Cardiac fibroblast (primary cell): ENCODE results near the gene SEC31B.
A peak's percentile ranks its signal among the peaks of the same experiment; 100 is the strongest.

Source experiments
- DNase-seq, 2 donors: peaks; one replicate each; pipeline versions ENCODE4 v3.0.0 to v3.0.0-alpha.2; 2010; ENCODE audit warnings: low read depth in 2 of 2
- H3K4me3 ChIP-seq, 2 donors: replicated peaks in 1 of 2; 1 replicate in 1 of 2; 2 replicates in 1 of 2; pipeline ENCODE4 v1.5.1; 2011; ENCODE audit warnings: low read depth in 2 of 2, low read length in 2 of 2, mild to moderate bottlenecking in 2 of 2, moderate library complexity in 1 of 2
- TF ChIP-seq, protein P1 (sequence below): IDR thresholded peaks from one replicate; pipeline ENCODE4 v1.5.1; 2011; ENCODE audit warnings: low read depth, mild to moderate bottlenecking, low read length, inconsistent platforms

The SEC31B gene

DNA sequence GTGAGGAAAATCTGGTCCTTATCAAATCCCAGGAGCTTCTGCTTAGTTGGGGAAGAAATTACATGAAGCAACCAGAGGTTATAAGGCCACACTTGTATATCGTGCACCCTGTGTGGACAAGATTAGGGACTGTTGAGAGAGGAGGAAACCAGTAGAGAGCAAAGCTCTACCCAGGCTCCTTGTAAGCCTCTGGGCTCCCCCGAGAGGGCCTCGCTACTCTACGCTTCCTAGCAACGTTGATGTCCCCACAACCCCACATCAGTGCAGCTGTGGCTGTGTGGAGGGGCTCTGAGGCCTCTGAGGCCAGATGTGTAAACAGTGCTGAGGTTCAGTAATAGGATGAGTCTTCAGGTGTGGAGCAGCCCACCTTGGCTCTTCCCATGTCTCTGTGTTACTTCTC lies 32.1 kb upstream of the SEC31B start:
- TF ChIP-seq, protein P1, sequence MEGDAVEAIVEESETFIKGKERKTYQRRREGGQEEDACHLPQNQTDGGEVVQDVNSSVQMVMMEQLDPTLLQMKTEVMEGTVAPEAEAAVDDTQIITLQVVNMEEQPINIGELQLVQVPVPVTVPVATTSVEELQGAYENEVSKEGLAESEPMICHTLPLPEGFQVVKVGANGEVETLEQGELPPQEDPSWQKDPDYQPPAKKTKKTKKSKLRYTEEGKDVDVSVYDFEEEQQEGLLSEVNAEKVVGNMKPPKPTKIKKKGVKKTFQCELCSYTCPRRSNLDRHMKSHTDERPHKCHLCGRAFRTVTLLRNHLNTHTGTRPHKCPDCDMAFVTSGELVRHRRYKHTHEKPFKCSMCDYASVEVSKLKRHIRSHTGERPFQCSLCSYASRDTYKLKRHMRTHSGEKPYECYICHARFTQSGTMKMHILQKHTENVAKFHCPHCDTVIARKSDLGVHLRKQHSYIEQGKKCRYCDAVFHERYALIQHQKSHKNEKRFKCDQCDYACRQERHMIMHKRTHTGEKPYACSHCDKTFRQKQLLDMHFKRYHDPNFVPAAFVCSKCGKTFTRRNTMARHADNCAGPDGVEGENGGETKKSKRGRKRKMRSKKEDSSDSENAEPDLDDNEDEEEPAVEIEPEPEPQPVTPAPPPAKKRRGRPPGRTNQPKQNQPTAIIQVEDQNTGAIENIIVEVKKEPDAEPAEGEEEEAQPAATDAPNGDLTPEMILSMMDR = no peak
- H3K4me3 ChIP-seq = no peak overlapping the region

DNA sequence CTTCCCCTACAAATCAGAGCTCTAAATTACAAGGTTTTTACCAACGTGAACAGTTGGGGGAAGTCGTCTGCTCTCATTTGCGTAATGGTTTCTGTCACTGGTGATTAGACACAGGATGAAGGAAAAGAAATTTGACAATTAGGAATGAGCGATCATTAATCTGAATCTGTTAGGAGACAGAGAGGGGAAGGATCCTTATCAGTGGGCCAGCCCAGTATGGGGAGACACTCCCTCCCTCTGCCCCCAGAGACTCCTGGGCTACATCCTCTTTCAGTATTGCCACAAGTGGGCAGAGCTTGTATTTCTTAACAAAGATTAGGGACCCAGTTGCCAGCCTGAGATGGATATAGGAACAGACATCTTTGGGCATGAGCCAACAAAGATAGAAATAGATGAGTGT lies 31.5 kb upstream of the SEC31B start:
- no peak overlapping the region for H3K4me3 ChIP-seq
- TF ChIP-seq, protein P1 = no peak
- DNase-seq = no peak

More for the DNA sequence above, 32.1 kb upstream of the SEC31B start:
- no peak for DNase-seq

DNA sequence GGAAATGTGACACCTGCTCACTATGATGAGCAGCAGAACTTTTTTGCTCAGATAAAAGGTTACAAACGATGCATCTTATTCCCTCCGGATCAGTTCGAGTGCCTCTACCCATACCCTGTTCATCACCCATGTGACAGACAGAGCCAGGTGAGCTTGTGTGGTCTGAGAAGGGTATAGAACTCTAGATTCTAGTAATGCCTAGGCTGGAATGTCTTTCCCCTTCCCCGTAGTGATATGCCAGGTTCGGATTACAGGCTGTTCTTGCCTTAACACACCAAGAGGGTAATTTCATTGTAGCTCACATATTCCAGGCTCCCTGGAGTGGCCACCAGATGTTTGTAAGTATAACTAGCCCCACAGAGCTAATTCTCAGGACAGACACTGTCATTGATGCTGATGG lies 25.3 kb upstream of the SEC31B start:
- no peak overlapping the region for H3K4me3 ChIP-seq
- TF ChIP-seq, protein P1 = no peak
- no peak for DNase-seq

DNA sequence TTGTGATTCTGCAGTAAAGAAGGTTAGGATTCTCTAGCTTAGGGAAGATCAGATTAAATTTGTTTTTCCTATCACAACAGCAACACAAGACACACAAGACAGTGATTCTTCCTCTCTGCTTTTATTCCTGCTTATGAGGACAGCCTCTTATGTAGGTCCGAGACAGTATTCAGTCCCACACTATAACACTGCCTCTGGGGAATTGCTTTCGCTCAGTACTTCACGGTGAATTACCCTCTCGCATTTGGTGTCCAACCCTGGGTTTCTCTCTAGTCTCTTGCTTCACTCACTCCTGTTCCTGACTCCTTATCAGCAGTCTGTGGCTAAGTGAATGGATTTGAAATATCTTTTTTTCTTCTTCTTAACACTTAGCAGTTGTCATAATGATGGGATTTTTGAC lies 17.8 kb upstream of the SEC31B start:
- no peak overlapping the region for H3K4me3 ChIP-seq
- TF ChIP-seq, protein P1 = no peak
- DNase-seq = no peak

DNA sequence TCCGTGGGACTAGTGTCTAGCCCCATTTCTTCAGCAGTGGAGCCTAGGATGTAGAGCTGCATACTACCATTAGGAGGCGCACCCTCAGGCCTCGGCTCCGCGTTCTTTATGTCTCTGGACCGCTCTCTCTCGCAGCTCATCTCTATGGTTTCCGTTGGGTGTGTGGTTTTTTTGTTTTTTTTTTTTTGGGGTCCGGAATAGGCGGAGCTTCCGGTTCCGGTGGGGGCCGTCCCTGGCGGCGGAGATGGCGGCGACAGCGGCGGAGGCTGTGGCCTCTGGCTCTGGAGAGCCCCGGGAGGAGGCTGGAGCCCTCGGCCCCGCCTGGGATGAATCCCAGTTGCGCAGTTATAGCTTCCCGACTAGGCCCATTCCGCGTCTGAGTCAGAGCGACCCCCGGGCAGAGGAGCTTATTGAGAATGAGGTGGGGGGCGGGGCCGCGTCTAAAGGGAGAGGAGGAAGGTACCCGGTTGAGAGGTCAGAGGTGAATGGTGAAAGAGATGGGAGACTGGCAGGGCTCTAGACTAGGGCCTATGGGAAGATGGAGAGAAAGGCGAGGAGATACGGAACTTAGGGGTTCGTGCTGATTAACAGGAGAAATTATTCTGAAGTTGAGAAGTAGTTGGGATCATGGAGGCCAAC lies 16.2 kb upstream of the SEC31B start, which contains the start of gene HIF1AN:
HIF1AN (plus strand) TSS at position 229 of the 639 bp plus-strand sequence; CDS start at position 245, 16 bp downstream.
- TF ChIP-seq, protein P1 = peak; percentile 96
- H3K4me3 ChIP-seq = peak within 1 kb of the TSS; percentile 70 to 72
- peak; percentile 97 for DNase-seq

DNA sequence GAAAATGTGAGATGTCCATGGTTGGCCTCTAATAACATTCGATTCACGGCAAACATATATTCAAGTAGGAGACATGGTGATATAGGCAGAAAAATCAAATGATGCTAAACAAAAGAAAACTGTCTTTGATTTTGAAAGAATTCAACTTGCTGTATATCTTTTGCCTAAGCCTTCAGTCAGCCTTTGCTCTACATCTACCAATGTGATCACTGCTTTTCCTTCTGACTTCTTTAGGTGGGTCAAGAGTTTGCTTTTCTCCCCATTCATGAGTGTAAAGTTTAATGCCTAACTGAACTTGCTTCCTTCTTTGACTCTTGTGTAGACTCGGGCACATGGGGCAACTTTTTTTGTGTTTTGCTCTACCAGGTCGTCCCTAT lies 15.7 kb upstream of the SEC31B start:
- no peak for DNase-seq
- peak overlapping the region; percentile 70 to 72 for H3K4me3 ChIP-seq
- TF ChIP-seq, protein P1 = no peak

DNA sequence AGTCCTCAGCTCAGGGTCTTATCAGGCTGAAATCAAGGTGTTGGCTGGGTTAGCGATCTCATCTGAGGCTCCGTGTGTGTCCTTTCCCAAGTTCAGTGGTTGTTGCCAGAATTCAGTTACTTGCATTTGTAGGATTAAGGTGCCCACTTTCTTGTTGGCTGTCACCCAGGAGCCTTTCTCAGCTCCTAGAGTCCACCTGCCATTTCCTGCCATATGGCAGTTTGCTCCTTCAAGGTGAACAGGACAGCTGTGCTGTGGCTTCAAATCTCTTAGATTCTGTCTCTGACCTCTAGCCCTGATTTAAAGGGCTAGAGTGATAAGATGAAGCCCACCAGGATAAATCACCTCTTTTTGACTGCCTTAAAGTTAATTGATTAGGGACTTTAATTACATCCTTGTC lies 15.1 kb upstream of the SEC31B start:
- H3K4me3 ChIP-seq = no peak overlapping the region
- DNase-seq = no peak
- TF ChIP-seq, protein P1 = no peak
